Measurements from ENCODE around the gene CSNK1G3.
"Not testable (repeated sequence)": the region's sequence is repeated elsewhere in the genome, so short reads cannot be mapped to it uniquely, and the experiment has no call there.

The CSNK1G3 gene

GRCh38 chr5:123610209-123610608 is 98.2 kb downstream of the CSNK1G3 start:
- TF ChIP-seq, protein P1, sequence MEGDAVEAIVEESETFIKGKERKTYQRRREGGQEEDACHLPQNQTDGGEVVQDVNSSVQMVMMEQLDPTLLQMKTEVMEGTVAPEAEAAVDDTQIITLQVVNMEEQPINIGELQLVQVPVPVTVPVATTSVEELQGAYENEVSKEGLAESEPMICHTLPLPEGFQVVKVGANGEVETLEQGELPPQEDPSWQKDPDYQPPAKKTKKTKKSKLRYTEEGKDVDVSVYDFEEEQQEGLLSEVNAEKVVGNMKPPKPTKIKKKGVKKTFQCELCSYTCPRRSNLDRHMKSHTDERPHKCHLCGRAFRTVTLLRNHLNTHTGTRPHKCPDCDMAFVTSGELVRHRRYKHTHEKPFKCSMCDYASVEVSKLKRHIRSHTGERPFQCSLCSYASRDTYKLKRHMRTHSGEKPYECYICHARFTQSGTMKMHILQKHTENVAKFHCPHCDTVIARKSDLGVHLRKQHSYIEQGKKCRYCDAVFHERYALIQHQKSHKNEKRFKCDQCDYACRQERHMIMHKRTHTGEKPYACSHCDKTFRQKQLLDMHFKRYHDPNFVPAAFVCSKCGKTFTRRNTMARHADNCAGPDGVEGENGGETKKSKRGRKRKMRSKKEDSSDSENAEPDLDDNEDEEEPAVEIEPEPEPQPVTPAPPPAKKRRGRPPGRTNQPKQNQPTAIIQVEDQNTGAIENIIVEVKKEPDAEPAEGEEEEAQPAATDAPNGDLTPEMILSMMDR (conservative IDR thresholded peaks at IDR 0.05; ENCODE audit: low read length) = no peak
- H3K4me3 ChIP-seq (ENCODE audit: low read length) = no peak overlapping the region
- DNase-seq (ENCODE audit: low read depth) = peak; percentile 1

GRCh38 chr5:123610665-123611405 is 98.9 kb downstream of the CSNK1G3 start:
- no peak overlapping the region for H3K4me3 ChIP-seq (ENCODE audit: low read length)
- DNase-seq (ENCODE audit: low read depth) = peak; percentile 70
- TF ChIP-seq, protein P1 (conservative IDR thresholded peaks at IDR 0.05; ENCODE audit: low read length) = peak; percentile 99

GRCh38 chr5:123611406-123611709 is 99.4 kb downstream of the CSNK1G3 start:
- TF ChIP-seq, protein P1 (conservative IDR thresholded peaks at IDR 0.05; ENCODE audit: low read length) = no peak
- DNase-seq (ENCODE audit: low read depth) = no peak
- no peak overlapping the region for H3K4me3 ChIP-seq (ENCODE audit: low read length)

DNA sequence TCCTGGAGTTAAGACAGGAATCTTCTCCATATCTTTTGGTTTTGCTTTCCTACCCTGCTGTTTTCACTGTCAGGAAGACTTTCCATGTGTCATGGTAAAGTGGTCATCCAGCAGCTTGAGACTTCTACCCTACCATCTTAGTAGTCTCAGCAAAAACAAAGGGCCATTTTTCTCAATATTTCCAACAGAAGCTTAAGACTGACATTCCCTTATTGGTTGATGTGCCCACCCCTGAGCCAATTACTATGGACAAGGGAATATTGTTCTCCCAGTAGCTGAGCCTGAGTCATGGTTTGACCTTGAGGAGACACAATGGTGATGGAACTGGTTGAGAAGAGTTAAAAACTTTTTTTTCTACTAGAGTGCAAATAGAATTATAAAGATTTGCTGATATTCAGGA is 105.6 kb downstream of the CSNK1G3 start:
- TF ChIP-seq, protein P1 (conservative IDR thresholded peaks at IDR 0.05; ENCODE audit: low read length) = no peak
- H3K4me3 ChIP-seq (ENCODE audit: low read length) = no peak overlapping the region
- no peak for DNase-seq (ENCODE audit: low read depth)

DNA sequence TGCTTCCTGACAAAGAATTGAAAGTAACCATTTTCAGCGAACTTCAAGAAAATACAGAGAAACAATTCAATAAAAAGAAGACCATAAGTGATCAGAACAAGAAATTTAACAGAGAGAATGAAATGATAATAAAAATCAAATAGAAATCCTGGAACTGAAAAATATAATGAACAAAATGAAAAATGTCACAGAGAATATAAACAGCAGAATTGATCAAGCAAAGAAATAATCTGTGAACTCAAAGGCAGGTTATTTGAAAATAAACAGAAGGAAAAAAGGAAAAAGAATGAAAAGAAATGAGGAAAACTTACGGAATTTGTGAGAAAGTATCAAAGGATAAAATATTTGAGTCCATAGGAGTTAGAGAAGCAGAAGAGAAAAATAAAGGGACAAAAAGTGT is 114.1 kb downstream of the CSNK1G3 start:
- no peak overlapping the region for H3K4me3 ChIP-seq (ENCODE audit: low read length)
- DNase-seq (ENCODE audit: low read depth) = no peak
- TF ChIP-seq, protein P1 (conservative IDR thresholded peaks at IDR 0.05; ENCODE audit: low read length) = no peak

GRCh38 chr5:123628860-123629544 is 117.0 kb downstream of the CSNK1G3 start:
- no peak for DNase-seq (ENCODE audit: low read depth)
- TF ChIP-seq, protein P1 (conservative IDR thresholded peaks at IDR 0.05; ENCODE audit: low read length) = no peak
- no peak overlapping the region for H3K4me3 ChIP-seq (ENCODE audit: low read length)

DNA sequence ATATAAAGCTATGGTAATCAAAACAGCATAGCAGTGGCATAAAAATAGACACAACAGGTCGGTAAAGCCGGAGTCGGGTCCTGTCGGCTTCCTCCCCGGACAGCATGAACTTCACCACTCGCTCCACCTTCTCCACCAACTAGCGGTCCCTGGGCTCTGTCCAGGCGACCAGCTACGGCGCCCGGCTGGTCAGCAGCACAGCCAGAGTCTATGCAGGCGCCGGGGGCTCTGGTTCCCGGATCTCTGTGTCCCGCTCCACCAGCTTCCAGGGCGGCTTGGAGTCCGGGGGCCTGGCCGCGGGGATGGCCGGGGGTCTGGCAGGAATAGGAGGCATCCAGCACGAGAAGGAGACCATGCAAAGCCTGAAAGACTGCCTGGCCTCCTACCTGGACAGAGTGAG is 124.0 kb downstream of the CSNK1G3 start:
- TF ChIP-seq, protein P1 (conservative IDR thresholded peaks at IDR 0.05; ENCODE audit: low read length) = no peak
- no peak for DNase-seq (ENCODE audit: low read depth)
- no peak overlapping the region for H3K4me3 ChIP-seq (ENCODE audit: low read length)

GRCh38 chr5:123637028-123637427 is 125.1 kb downstream of the CSNK1G3 start:
- DNase-seq (ENCODE audit: low read depth); H3K4me3 ChIP-seq (ENCODE audit: low read length): not testable (repeated sequence)
